RPMI7951 (cell line): ENCODE measurements around the gene MYO10. TPM values are rescaled to one million over a fixed set of nuclear protein-coding genes. Genes with fewer than 3 reads are reported as not detected.

Experiments
- DNase-seq: peaks from one replicate; pipeline ENCODE4 v3.0.0-alpha.2; 2012; ENCODE audit warnings: low read depth
- total RNA-seq: library from RNA; depleted of rRNA; stranded (reverse); fragments of >200 nt; shearing (Covaris generic); gene quantifications from 2 replicates; pipeline ENCODE4 v1.2.3, GENCODE V29; 2014

The MYO10 gene
- total RNA-seq, 1 experiment from 2014 or later: 17.2 TPM

DNA sequence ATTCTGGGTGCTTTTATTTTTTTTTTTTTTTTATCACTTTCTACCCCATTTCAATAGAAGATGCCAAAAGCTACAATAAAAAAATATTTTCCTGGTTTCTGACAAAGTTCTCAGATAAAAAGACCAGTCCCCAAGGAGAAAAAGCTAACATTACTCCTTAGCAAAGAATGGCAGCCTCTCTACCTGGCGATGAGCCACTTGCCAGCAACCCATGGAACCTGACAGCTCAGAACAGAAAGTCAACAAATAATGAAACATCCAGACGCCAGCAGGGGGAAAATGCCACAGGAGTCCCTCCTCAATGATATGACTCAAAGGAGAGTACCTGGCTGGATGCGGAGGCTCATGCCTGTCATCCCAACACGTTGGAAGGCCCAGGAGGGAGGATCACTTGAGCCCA is 123.2 kb downstream of the MYO10 start:
- no peak for DNase-seq

DNA sequence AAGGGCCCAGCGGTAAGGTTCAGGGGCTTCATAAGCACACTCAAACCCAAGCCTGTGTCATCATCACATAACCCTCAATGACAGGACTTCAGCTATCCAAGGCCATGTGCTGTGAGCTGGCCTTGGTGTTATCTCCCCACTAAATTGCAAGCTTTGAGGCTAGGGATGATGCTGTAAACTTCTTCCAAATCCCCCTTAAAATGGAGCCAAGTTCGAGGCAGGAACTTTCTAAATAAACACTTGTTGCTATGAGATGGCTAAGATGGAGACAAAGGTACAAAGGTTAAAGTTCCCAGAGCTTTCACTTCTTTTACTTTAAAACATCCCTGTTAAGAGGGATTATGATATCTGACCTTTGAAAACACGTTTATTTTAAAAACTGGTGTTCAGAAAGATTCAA is 123.6 kb downstream of the MYO10 start:
- DNase-seq: no peak

DNA sequence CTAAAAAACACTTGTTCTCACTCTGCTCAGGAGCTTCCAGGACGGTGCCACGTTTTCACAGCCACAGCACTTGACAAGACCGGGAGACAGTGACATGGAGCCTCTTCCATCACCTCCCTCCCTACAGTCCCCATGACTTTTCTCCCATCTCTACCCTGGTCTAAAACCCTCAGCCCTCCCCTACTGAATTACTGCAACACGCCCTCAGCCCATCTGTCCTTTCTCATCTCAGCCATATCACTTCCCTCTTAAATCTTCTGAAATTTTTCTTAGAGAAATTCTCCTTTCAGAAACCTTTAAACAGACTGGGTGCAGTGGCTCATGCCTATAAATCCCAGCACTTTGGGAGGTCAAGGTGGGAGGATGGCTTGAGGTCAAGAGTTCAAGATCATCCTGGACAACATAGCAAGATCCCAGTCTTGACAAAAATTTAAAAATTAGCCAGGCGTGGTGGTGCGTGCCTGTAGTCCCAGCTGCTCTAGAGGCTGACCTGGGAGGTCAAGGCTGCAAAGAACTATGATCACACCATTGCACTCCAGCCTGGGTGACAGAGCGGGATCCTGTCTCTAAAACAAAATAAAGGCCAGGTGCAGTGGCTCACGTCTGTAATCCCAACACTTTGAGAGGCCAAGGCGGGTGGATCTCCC is 125.8 kb downstream of the MYO10 start:
- no peak for DNase-seq

DNA sequence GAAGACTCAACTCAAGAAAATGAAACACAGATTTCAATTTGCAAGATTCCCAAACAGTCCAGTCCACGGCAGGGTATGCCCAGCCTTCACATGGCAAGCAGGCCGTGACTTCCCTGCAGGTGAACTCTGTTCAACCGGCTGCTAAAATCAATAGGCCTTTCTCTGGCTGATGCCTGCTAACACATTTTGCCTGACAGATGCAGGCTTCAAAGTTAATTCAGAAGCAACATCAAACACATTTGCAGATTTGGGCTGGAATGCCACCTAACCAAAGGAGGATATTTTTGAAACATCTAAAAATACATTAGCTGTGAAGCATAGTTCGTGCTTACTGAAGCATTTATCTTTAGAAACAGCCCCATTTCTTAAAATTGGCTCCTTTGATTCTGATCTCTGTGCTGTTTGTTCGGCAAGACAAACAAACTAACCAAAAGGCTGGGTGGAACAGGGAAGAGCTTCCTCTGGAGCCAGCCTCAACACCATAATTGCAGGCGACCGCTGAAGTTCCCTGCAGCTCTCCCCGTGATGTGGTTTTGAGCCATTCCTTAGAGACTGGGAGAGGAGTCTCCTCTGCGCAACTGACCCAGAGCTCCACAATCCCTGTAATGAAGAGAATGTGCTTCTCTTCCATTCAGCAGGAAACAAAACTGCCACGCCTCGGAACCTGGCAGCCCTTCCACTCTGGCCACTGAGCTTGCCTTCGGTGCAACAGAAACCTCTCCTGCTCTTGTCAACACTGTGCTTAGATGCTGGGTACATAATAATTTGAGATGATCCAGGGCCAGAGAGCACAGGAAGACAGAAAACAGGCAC is 126.5 kb downstream of the MYO10 start:
- DNase-seq: peak; percentile 89

DNA sequence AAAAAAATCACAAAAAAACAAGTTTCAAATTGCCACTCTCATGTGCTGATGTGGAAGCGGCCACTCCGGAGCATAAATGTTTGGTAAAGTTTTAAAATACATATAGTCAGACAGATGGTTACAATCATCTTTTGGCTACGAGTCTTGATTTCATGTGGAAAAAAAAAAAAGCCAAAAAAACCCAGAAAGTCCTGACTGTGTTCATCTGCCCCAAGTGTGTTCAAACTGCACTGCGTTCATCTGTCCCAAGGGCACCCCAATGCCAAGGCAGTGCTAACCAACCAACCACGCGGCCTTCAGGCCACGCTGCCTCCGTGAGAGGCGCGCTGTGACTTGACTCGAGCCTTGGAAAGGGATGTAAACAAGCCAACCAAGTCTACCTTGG is 127.1 kb downstream of the MYO10 start:
- no peak for DNase-seq

DNA sequence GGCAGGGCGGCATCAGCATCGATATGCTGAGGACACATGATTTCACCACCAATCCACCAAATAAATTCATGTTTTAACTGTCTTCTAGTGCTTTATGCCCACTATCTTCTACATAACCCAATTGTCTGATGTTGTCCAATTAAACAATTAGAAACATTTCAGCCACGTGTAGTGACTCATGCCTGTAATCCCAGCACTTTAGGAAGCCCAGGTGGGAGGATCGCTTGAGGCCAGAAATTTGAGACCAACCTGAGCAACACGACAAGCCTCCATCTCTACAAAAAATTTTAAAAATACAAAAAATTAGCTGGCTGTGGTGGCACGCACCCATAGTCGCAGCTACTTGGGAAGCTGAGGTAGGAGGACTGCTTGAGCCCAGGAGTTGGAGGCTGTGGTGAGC is 128.1 kb downstream of the MYO10 start:
- peak; percentile 51 for DNase-seq

DNA sequence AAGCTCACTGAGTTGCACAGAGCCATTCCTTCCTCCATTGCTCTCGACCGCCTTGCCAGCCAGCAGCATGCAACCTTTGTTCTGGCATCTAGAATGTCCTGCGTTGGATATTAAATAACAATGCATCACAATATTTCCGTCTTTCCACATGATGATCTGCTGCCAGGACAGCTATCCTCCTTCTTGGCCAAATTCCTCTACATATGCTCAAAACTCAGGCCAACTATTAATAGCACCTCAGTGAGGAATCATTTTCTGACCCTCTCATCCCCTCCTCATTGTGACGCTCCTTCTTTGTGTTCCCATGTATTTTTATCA is 128.6 kb downstream of the MYO10 start:
- DNase-seq: no peak

DNA sequence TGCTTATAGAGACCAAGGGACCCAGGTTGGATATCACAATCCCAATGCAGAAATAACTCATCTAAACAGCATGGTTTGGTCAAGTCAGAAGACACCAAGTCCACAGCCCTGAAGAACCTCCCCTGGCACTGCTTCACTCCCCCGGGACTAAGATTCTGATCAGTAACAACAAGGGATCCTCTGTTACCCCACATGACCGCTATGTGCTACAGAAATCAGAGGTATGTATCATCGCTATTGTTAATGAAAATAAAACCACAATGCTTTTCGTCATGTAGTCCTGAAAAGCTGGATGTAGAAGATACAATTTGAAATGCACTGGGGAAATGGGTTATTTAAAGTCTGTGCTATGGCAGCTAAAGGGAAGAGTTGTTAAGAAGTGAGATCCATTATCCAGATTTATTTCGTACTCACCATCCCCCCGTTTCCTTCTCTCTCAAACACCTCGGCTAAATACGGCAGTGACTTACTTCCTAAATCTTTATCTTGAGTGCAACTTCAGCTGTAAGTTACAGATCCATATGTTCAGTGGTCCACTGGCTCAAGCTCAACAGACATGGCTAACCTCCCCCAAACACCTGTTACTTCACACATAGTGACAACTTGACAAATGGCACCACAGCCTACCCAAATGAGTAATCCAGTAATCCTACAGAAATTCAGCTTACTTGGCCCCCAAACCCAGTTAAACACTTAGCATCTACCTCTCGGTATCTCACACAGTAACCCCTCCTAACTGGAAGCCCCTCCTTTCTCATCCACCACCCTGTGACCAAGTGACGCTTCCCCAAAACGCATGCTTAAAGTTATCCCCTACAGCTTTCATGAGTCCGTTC is 129.2 kb downstream of the MYO10 start:
- no peak for DNase-seq

DNA sequence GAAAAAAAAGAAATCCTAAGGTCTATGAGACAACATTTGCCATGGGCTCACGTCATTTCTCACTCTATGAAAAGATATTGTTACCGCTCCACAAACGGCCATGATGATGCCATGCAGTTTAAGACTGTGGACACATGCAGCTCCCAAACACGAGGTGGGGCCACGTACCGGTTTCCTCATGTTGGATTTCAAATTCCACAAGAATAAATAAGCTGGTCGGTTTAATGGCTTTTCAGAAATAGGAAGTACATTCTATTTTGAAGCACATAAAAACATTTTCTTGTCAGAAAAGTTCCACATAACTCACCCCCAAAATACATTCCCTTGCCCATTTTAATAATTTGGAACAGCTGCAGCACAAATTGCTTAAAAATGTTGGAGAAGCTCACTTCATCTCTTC is 130.6 kb downstream of the MYO10 start:
- DNase-seq: no peak

DNA sequence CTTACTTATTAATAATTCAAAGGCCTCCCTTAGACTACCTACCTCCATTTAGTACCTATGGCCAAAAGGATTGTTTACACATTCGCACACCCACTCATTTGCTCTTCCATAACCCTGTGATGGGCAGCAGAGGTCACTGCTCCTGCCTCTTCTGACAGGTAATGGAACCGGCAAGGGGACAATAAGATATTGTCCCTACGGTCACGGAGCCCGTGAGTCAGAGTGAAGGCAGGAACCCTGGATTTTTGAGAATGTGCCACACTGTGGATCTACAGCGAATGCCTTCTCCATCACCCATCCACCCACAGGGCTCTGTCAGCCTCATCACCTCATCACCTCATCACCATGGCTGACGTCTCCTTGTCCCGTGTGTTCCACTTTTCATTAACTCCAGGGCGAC is 132.3 kb downstream of the MYO10 start:
- DNase-seq: no peak

DNA sequence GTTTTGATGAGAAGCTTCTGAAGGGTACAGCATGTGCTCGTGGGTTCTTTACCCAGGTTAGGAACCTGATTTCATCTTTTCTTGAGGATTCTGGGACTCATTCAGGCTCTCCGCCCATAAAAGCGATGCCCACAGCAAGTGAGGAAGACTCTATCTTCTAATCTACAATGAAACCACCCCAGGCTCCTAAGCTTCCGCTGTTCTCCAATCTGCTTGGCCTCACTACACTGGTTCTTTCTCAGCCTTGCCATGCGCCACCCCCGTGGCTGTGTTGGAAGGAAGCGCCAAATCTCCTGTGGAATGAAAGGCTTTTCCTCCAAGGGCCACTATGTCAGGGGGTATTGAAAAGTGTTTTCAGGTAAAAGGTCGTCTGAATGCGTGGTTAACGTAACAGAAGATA is 135.6 kb downstream of the MYO10 start:
- no peak for DNase-seq

DNA sequence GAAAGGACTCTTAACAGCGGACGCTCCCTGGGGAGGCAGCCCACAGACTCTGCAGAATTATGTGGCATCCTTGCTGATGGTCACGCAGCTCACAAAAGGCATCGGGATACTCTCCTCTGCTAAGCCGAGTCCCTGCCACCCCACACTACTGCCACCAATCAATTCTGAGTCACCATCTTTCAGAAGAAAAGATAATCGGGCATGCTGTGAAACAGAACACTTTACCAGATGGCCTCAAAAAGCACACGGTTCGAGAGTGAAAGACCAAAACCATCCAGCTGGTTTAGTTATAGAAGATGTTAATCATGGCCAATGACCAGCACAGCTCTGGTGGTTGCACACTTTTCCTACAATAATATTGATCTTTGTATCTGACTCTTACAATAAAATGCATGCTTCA is 136.3 kb downstream of the MYO10 start:
- DNase-seq: no peak

DNA sequence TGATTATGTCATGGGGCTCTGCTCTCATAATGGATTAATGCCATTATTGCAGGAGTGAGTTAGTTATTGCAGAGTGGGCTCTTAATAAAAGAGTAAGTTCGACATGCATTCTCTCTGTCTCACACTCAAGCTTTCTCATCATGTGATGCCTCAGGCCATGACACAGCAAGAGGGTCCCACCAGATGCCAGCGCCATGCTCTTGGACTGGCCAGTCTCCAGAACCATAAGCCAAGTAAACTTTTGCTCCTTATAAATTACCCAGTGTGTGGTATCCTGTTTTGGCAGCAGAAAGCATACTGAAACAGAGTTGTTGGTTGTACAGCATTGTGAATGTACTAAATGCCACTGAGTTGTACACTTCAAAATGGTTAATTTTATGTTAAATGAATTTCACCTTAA is 138.1 kb downstream of the MYO10 start:
- peak; percentile 51 for DNase-seq

DNA sequence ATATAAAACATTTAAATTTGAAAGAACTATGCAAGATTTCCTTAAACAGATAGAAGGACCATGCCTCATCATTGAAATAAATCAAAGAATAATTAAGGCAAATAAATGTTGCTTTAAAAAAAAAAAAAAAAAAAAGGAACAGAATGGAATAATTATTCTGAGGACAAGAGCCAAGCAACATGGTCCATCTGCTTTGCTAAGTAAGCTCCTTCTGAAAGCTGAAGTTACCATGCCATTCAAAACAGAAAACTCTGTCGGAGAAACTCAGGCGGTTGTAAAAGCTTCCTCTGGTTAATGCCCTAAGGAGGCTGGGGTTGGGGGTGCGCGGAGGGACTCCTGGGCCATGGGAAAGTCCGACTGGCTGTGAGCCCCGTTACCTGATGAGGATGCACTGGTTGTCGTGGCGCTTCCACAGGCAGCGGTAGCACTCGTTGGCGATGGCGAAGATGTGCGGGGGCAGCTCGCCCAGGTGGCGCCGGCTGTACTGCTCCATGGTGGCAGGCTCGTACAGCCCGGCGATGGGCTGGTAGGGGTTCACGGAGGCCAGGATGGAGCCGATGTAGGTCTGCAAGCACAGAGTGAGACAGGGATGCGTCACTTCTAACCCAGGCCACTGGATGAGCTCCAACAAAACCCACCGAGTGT is 141.7 kb downstream of the MYO10 start:
- DNase-seq: no peak

DNA sequence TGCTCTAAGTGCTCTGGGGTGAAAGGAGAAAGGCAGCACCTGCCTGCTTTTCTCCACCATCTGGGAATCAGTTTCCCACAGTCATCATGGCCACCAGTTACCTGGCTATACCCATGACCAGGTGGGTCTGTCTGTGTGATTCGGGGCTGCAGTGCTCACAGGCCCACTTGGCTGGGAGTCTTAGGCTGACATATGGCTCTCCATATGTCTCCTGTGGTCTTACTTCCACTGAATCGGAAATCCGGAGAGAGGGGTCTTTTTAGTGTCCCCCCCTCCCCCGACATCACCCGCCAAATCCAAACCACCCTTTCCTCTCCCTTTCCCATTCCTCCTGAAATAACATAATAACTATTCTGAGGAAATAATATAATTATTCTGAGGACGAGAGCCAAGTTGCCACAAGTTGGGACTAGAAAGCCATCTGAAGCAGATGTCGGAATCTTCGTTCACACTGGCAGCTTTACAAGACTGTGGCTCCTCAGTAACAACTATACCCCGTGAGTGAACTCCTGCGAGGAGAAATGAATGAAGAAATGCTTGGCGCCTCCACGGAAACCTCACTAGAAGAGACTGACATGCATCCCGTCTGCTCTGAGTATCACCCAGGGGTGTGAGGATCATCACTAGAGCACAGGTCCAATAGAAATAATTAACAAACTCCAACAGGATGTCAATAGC is 143.4 kb downstream of the MYO10 start:
- DNase-seq: no peak

DNA sequence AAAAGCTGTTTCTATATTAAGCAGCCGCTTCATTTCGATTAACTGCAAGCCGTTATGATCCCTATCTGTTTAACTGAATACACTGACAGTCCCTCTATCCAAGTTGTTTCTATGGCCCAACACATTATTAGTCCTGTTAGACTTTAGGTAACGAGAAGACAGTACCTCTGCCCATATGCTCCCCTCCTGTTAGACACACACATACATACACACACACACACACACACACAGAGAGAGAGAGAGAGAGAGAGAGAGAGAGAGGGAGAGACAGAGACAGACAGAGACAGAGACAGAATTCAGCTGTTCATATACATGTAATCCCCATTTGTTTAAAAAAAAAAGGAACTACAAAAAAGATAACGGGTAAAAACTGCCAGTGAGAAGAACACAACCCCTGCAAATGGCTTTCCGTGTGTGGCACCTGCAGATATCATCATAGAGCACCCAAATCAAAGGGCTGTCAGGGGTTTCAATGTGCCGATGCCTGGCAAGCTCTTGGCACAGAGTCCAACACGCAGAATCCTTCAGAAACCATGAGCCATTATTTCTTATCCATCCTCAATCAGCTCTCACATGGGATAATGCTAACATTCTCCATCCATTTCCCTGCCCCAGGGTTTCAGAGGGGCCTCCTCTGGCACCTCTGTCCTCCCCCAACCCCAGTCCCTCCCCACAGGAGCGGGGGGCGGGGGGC is 144.0 kb downstream of the MYO10 start:
- DNase-seq: no peak

DNA sequence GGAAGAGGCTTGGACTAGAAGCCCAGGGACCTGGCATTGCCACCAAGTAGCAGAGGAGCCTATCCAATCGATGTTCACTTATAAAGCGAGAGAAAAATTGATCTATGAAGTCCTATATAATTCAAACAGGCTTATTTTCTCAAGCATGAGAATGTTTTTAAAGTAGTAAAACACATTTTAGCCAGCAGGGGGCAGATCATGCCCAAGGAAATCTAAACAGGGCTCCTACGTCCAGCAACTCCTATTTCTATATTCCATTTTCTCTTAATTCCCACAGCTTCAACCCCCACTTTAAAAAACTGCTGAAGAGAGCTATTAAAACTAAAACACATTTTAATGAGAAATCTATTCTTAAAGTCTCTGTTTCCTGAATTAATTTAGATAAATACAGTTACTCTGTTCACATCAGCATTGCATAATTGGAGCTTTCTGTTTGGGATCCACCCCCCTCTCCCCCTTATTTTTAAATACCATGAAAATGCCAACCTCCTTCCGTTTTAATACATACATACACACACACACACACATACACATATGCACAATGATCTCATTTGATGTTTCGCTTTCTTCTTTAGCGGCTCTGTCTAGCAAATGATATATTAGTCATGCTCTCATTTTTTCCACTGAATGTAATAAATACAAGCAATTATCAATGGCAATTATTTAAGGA is 144.9 kb downstream of the MYO10 start:
- peak; percentile 53 for DNase-seq

DNA sequence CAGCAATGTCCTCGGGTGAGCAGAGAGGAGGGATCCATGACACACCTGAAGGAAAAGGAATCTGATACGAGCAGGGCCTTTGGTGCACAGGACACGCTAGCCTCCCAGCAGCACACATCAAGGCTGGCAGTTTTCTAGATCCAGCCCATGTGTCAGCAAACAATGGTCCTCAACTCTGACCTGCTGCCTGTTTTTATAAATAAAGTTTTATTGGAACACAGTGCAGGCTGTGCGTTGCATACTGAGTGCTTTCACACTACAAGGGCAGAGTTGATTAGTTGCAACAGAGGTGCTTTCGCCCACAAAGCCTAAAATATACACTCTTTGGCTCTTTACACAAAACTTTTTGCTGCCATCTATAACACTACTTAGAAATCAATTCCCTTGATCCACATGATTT is 147.1 kb downstream of the MYO10 start:
- no peak for DNase-seq

DNA sequence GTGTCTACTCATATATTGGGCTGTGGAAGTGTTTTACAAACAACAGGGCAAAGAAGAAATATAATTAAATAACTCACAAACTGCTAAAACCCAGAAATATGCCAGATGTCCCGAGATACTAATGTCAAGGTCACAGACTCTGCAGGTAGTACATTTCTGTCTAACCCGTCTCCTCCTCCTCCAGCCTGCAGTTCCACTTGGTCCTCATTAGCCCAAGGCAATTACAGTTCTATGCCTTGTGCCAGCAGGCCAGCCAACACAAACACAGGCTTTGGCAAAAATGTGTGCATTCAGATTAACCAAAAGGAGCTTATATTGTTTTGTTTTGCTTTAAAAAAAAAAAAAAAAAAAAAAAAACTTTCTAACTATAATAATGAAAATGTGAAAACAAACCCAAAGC is 148.8 kb downstream of the MYO10 start:
- peak; percentile 44 for DNase-seq
